Ecto neural progenitor cell (in vitro differentiated cells): ENCODE results near the gene ARID5B.

Experiments used
- DNase-seq: peaks from one replicate; pipeline ENCODE4 v3.0.0-alpha.2; 2018; ENCODE audit warnings: low spot score

ARID5B gene

DNA sequence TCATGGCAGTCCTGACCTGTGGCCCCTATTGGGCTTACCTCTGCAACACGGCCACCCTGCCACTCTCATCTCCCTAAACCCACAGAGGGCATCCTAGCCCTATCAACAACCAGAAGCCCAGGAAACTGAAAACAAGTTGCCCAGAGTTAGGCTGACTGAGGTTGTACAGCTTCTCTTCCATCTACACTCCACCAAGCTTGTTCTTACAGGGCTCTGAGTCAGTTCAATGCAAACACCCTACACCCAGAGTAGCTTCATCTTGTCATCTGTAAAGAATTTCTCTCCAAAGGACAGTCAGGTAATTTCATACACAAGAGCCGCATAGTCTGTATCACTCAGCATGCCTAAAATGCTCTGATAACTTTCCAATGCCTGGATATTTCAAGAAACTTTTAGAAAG lies 175.4 kb downstream of the ARID5B start:
- DNase-seq, result no peak

DNA sequence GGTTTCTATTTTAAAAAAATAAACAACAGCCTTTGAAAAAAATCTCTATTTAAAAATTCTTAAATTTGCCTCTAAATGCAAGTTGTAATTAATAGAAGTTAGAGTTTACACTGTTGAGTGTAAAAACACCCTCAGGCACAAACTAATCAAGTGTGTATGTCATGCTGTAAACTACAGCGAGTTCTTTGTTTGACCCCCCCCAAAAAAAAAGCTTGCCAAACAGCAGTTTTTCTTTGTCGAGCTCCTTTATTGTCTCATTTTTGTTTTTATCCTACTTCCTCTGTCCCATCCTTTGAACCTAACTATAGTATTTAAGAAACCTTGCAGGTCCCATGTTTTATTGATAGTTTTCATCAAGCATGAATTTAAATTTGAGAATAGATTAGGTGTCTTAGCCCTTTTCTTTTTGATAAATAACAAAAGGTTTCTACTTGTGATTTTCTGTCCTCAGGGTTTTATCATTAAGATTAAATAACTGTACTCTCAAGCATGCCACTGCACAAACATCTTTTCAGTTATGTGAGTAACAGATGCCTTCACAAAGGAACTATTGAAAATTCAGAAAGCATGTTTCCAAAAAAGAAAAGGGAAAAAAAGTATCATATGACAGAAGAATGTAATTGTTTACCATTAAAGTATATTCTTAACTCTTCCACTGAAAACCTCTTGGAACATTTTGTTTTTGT lies 176.0 kb downstream of the ARID5B start:
- DNase-seq, result no peak

DNA sequence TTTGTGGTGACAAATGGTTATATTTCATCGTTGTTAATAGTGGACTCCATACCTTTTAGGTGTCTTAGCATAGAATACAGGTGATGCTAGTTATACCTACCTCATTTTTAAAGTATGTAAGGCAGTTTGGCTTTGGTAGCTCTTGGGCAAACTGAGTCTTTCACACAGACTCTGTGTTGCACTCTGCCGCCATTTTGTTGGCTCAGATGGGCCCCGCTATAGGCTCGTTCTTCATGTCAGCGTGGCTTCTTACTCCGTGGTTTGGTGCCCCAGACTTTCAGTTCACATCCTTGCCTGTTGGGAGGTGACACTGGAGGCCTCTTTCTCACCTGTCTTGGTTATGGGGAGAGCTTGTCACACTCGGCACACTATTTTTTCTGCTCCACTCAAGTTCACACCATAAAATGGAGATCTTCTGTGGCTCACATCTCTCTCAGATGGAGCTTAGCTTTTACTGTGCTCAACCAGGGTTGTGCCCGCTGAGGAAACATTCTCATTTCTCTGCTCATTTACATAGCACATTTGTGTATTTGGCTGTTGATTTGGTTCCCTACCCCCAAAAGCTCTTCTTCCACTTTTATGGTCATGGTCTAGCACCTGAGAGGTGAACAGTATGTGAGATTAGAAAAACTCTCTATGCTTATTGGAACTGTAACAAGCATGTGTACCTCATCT lies 178.5 kb downstream of the ARID5B start:
- no peak for DNase-seq

DNA sequence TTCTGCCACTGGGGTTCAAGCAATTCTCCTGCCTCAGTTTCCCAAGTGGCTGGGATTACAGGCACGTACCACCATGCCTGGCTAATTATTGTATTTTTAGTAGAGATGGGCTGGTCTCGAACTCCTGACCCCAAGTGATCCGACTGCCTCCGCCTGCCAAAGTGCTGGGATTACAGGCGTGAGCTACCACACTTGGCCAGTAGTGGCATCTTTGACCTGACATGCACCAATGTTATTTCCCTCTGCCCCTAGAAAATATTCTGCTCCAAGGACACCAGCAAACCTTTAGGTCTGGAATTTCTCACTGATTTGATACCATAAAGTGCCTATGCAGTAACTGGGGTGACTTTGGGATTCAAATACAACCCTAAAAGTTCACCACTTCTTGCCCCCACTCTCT lies 179.4 kb downstream of the ARID5B start:
- DNase-seq, result no peak

DNA sequence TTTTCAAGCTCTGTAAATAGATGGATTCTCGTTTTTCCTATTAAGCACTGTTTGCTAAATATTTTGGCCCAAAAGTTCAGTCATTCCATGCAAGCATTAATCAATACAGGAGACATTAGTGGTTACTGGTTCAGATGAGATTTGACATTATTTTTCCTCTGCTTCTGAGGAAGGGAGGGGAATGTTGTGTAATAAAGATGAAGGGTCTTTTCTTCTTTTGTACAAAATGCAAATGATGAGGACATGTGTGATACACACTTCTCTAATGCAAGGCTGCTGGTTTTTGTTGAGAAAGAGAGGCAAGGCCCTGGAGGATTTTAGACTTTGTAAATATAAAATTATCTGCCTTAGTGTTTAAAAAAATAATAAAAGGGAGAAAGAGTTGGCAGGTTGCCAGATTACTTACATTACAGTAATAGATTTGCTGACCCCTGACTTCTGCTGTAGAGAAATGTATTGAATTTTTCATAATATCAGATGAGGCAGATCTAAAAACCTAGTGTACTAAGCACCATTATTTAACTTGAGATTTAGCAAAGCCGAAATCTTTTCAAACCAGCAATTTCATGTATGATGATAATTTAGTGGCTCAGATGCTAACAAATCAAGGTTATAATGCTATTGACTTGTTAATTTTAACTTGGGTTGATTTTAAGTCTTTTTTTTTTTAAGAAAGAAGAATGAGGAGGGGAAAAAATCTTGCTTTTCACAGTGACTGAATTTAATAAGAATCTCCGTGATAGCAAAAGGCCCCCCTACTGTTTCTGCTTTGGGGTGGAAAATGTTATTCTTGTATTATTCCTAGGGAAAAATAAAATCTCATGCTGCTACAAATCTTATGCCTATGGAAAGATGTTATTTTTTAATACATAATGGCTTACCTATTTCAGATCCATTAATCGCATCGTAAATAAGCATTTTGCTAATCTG lies 180.1 kb downstream of the ARID5B start:
- no peak for DNase-seq

DNA sequence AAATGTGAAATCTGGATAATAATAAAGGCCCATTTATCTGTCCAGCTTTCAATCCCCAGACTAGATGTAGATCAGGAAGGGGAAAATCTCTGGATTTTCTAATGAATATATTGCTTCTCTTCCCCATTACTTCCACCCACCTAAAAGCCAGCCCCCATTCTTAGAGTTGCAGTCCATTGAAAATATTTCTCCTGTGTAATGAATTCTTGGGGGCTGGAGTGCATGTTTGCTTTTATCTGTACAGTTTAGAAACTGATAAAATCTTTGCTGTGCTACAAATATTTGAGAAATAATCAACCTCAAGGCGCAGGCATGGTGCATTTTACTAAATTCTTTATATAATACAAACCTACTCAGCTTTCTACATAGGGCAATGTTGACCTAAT lies 180.8 kb downstream of the ARID5B start:
- DNase-seq, result no peak

DNA sequence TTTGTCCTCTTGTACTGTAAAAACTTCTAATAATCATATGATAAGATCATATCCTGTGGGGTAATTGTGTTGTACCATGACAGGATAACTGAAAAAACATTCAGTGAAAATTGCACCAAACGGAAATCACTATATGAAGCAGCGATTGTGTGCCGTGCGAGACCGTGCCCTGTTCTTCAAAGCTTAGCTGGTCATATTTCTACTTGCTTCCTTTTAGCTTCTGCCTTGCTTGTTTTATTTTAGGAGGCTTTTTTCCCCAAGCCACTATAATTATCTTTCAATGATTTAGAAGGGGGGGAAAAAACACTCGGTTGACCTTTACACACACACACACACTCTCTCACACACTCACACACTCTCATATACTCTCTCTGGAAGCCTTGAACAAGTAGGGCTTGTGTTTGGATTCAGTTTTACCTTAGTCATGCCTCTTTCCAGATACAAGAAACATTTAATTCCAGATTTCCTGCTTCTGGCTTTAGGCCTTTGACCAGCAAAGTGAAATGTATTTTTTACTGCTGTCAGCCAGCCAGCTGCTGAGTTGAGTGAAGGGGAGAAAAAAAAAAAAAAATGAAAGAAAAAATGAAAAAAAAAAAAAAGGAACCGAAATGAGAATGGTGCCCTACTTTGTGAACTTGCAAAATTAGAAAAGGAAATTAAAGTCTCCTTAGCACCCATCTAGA lies 181.4 kb downstream of the ARID5B start:
- no peak for DNase-seq

DNA sequence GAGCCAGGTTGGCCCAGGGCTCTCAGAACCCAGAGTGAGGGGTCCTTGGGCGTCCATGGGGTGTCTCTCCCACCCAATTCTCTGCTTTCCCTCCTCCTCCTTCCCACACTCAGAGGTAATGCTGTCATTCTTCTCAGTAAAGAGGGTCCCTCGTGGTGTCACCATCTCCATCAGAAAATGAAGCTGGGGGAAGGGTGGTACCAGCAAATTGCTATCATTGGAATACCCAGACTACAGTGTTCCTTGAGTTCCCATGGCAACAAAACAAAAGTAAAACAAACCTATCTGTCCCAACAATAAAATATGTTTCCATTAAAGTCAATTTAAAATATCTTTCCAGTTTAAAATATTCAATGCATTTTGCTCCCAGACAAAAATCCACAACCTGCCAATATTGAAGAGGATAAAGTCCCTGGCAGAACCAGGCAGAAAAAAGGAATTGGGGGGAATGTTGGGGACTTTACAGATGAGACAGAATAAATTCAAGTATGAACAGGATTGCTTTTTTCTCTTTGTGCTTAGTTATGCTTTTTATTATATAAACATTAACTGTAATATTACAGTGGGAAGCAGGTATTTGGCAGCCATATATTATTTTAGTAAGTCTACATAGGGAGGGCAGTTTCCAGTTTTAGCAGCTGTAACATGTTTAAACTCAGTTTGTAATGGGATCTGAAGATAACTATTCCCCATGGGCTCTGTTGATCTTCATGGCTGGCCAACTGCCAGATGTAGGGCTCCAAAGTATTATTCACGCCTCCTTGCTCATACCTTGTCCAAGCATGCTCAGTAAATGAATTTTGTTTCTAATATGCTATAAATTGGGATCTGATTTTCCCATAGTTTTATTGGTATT lies 182.1 kb downstream of the ARID5B start:
- DNase-seq, result no peak

DNA sequence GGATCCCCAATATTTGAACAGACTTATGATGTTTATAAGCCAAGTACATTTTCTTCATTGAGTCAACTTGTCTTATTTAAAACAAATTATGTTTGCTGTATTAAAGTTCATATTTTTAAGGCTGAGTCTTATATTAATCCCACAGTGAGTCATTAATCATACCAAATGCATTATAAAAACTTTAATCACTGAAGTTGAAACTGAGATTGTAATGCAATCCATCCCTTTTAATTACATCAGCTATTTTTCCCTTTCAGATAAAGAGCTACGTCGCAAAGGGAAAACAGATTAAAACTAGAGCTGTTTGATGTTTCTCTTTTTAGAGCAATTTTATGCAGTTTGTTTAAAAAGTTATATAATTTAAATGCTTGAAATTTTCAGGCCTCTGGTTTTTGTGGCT lies 183.0 kb downstream of the ARID5B start:
- DNase-seq, result no peak

DNA sequence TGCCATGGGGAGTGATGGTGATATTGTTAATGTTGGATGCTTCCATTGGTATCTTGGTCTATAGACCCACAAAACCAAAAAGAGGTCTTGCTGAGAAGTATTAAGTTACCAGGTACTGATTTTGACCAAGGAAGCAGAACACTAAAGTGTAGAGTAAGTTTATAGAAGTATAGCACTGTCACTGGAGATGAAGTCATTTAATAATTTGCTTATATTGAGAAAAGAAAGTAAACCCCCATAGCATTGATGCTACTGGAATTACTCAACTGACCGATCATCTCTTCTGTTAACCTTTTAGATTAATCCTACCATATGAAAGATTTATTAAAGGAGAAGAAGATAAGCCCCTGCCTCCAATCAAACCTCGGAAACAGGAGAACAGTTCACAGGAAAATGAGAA lies 183.9 kb downstream of the ARID5B start:
- no peak for DNase-seq

DNA sequence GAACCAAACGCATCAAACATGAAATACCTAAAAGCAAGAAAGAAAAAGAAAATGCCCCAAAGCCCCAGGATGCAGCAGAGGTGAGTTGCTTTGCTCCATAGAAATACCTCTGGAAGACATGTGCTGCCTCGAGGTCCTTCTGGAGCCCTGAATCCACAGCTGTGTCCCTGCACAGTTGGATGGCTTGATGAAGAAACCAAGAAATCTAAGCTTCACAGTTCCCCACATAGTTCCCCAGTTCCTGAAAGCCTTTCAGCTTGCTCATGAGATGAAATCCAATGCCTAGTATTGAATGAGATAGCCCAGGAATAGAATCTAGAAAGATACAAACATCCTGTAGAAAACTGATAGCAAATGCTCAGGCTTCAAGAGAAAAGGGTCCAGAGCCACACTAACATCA lies 184.3 kb downstream of the ARID5B start:
- DNase-seq, result no peak

DNA sequence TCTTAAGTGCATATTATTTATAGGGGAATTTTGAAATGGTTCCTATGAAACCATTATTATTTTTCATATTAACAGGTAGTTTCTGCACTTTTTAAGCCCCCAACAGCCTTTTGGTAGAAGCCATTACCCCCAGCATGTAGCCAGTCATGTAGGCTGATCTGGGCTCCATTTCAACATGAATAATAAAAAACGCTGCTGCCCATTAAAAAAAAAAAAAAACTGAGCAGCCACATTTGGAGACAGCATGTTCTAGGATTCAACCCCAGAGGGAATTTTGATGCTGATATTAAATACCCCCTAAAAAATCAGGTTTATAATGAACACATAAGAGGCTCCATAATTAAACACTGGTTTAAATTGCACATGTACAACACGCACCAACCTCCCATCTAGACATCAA lies 185.8 kb downstream of the ARID5B start:
- DNase-seq, result no peak

DNA sequence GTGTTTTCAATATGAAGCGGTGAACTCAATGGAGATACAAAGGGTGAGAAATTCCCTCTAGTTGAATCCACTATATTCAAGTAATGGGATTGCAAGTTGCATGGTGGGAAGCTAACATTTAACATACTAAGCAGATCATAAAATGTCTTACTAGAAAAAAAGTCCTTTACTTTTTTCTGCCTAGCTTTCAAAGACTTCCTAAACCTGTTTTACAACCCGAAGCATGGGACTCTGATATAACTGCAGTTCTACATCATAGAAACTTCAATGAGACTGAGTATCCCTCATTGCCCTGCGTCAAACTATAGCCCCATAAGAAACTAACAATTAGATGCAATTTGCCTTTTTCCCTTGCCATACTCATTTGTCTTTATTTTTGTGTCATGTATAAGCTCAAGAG lies 187.3 kb downstream of the ARID5B start:
- no peak for DNase-seq

DNA sequence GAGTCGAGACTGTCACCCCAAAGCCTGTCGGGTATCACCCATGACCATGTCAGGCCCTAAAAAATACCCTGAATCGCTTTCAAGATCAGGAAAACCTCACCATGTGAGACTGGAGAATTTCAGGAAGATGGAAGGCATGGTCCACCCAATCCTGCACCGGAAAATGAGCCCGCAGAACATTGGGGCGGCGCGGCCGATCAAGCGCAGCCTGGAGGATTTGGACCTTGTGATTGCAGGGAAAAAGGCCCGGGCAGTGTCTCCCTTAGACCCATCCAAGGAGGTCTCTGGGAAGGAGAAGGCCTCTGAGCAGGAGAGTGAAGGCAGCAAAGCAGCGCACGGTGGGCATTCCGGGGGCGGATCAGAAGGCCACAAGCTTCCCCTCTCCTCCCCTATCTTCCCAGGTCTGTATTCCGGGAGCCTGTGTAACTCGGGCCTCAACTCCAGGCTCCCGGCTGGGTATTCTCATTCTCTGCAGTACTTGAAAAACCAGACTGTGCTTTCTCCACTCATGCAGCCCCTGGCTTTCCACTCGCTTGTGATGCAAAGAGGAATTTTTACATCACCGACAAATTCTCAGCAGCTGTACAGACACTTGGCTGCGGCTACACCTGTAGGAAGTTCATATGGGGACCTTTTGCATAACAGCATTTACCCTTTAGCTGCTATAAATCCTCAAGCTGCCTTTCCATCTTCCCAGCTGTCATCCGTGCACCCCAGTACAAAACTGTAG lies 191.0 kb downstream of the ARID5B start:
- DNase-seq, result no peak

DNA sequence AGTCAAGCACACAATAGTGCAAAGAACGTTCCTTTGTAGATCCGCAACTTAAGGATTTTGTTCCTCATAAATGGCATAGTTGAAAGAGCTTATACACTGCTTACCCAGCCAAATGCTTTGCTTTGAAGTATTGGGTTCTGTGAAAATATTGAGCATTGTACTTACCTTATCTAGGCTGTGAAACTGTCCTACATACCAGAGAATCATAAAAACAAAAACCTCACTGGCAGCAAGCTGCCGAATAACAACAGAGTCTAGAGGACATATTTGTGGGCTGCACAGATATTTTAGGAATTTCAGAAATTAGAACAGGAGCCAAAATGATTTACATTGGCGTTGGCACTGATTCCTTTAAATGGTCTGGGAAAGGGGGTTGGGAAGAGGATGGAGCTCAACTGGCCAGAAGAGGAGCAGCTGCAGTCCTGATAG lies 192.4 kb downstream of the ARID5B start:
- no peak for DNase-seq

DNA sequence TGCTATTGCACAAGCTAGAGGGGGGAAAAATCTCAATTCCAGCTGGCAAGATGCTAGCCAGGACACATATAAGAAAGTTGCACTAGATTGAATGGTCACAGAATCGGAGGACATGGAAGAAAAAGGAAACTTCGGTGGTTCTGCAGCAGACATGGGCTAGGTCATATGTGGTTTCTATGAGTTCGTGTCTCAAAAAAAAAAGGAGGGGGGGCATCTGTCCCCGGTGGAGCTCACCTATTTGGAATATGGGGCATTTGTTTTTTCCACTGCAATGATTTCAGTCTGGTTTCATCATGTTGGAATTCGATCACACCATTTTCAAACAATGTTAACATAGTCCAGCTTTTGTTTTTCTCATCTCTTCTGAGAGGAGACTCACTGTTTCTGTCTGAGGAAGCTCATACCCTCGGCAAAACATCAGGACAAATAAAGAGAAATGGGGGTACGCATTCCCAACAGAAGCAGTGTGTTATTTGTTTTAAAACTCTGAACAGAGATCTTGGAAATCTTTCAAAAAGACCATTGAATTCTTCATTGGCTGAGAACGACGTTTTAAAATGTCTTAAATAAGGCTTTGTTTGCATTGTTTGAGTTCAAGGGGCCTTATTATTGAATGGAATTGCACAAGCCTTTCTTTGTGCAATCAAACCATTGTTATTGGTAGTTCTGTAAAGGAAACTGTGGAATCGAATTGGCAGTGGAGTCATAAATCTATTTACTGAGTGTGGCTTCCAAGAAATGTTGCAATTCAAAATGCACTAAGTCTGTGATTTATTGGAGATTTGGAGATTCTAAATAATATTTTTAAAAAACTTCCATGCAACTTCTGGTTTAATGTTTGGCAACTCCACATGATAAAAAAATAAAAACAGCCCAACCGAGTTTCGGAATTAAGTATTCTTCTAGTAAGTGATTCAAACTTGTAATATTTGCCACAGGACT lies 194.0 kb downstream of the ARID5B start:
- DNase-seq, result no peak

DNA sequence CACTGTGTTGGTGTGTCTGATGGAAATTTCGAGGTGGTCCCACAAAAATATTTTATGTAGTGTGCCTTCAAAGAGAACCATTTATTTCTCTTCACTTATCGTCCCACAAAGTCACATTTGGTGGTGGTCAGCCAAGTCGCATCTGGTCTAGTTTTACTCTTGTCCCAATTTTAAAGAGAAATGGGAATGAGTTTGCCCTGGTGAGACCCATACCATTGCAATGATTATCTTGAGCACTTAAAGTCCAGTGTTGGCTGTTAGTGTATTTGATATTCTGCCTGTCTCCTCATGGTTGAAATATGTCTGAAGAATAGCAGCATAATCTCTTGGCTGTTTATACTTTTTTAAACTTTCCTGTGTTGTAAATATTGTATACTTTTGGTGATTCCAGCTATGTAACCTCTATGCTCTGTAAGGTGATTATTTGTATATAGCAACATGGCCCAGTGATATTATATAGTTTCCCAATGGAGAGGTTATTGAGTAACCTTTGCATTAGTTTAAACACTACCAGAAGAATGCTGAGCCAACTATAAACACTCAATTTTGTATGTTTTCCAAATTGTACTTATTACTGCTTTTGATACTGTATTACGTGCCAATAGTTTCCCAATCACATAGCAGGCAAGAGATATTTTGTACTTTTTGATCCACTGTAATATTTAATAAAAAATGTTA lies 194.9 kb downstream of the ARID5B start:
- no peak for DNase-seq

DNA sequence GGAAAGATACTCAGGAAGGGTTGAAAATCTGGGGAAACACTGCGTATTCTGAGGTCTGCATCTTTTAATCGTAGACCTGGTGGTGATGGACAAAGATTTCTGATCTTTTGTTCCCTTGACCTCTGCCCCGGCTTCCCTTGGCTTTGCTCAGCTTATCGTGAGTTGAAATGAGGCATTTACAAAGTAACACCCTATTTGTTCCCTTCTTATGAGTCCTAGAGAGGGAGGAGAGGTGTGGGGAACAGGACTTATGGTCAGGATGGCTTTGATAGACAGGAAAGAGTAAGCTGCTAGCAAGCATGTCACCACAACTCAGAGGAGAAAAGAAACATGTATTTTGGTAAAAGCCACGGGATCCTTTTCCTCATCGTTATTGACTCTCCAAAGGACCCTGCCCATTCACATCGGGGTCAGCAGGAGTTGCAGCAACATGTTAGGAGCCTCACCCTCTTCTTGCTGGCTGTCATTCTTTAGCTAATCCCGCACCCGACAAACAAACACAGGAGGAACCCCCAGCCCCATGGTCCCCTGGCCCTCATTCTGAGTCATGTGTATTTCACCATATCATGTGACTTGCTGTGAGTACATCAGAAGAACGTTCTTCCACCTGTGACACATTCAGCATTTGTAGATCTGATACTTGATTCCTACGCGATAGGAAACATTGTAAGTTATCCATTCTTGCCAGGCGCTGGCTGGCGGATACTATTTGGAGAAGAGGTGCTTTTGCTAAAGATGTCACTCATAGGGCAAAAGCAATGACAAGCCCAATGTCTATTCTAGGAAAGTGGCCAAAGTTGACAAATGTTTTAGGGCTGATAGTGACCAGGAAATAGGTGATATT lies 197.0 kb downstream of the ARID5B start:
- DNase-seq, result no peak
